Measurements from ENCODE around the gene MORC3.
"Not testable (repeated sequence)": the region's sequence is repeated elsewhere in the genome, so short reads cannot be mapped to it uniquely, and the experiment has no call there.

The MORC3 gene

GRCh38 chr21:36323032-36323431, 3.0 kb downstream of the MORC3 start:
- no peak for DNase-seq

- DNase-seq, result no peak
Measured at GRCh38 chr21:36325373-36326010, 5.5 kb downstream of the MORC3 start.

- DNase-seq, result peak; percentile 34
Measured at GRCh38 chr21:36330904-36331303, 10.9 kb downstream of the MORC3 start.

GRCh38 chr21:36337099-36337509, 17.1 kb downstream of the MORC3 start:
- DNase-seq, result no peak

GRCh38 chr21:36338975-36339374, 19.0 kb downstream of the MORC3 start:
- DNase-seq, result no peak

GRCh38 chr21:36342581-36342980, 22.6 kb downstream of the MORC3 start:
- DNase-seq, result not testable (repeated sequence)

GRCh38 chr21:36344931-36345330, 24.9 kb downstream of the MORC3 start:
- no peak for DNase-seq

- DNase-seq, result peak; percentile 29
Measured at GRCh38 chr21:36347278-36347961, 27.4 kb downstream of the MORC3 start.

GRCh38 chr21:36347962-36348328, 27.9 kb downstream of the MORC3 start:
- no peak for DNase-seq

- no peak for DNase-seq
Measured at GRCh38 chr21:36349315-36349714, 29.3 kb downstream of the MORC3 start.

- DNase-seq, result no peak
Measured at GRCh38 chr21:36350282-36350910, 30.4 kb downstream of the MORC3 start.

GRCh38 chr21:36354918-36355680, 35.1 kb downstream of the MORC3 start:
- DNase-seq, result no peak

- no peak for DNase-seq
Measured at GRCh38 chr21:36355868-36356267, 35.9 kb downstream of the MORC3 start.

GRCh38 chr21:36359185-36359584, 39.2 kb downstream of the MORC3 start:
- DNase-seq, result no peak

- no peak for DNase-seq
Measured at GRCh38 chr21:36369064-36369685, 49.2 kb downstream of the MORC3 start.

- no peak for DNase-seq
Measured at GRCh38 chr21:36375994-36376393, 56.0 kb downstream of the MORC3 start.

GRCh38 chr21:36377391-36377842, 57.4 kb downstream of the MORC3 start:
- no peak for DNase-seq

GRCh38 chr21:36379251-36379650, 59.3 kb downstream of the MORC3 start:
- DNase-seq, result no peak

- DNase-seq, result no peak
Measured at GRCh38 chr21:36381841-36382589, 62.0 kb downstream of the MORC3 start.

- DNase-seq, result not testable (repeated sequence)
Measured at GRCh38 chr21:36382722-36383121, 62.7 kb downstream of the MORC3 start.

- DNase-seq, result no peak
Measured at GRCh38 chr21:36384885-36385232, 64.9 kb downstream of the MORC3 start.
